HL-60 (cell line): Measurements from ENCODE around the gene ABCF2.

ENCODE experiments used
- CTCF ChIP-seq: IDR thresholded peaks from one replicate; pipeline ENCODE4 v1.5.1; 2011; ENCODE audit warnings: low read length, control low read depth, inconsistent platforms; ENCODE audit not compliant: insufficient read depth
- GABPA ChIP-seq: IDR thresholded peaks from 2 replicates; pipeline ENCODE4 v1.6.1; 2012; ENCODE audit warnings: low read depth
- POLR2AphosphoS5 ChIP-seq: IDR thresholded peaks from 2 replicates; pipeline ENCODE4 v1.6.1; 2012; ENCODE audit warnings: low read depth
- REST ChIP-seq: IDR thresholded peaks from 2 replicates; pipeline ENCODE4 v1.6.1; 2012; ENCODE audit warnings: low read depth; ENCODE audit not compliant: insufficient replicate concordance
- SPI1 ChIP-seq: IDR thresholded peaks from 2 replicates; pipeline ENCODE4 v1.6.1; 2012; ENCODE audit warnings: low read depth, mild to moderate bottlenecking, borderline replicate concordance

- TF ChIP-seq CTCF (no peak), POLR2AphosphoS5 (no peak), REST (no peak), GABPA (no peak), SPI1 (no peak)
These were observed 52.6 kb downstream of the ABCF2 start for GRCh38 chr7:151174246-151175046.
